Stimulated activated CD4-positive, alpha-beta T cell treated with anti-CD3 and anti-CD28 coated beads, Interleukin-15, amount 100 ng/mL, for 1 hour (primary cell): ENCODE measurements around the gene ZFC3H1.
"Not testable (repeated sequence)": the region's sequence is repeated elsewhere in the genome, so short reads cannot be mapped to it uniquely, and the experiment has no call there.

Experiments
- DNase-seq, 2 donors: peaks; one replicate each; pipeline ENCODE4 v3.0.0-alpha.2; 2020; ENCODE audit warnings: low read depth in 1 of 2, low spot score in 1 of 2

ZFC3H1 gene

DNA sequence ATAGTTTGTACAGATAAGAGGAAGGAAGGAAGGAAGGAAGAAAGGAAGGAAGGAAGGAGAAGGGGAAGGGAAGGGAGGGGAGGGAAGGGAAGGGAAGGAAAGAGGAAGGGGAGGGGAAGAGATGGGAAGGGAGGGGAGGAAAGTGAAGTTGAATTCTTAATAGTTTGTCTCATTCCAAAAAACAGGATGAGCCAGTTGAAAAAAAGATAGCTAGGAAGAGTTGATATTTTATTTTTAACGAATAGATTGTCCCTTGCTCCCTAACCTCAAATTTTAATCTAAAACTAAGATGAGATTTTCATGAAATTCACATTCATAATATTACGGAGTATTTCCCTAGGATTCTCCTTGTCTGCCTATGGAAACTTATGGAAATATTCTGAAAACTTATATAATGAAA lies 80.7 kb downstream of the ZFC3H1 start:
- no peak for DNase-seq

GRCh38 chr12:71581206-71581605 lies 82.4 kb downstream of the ZFC3H1 start:
- DNase-seq: no peak

DNA sequence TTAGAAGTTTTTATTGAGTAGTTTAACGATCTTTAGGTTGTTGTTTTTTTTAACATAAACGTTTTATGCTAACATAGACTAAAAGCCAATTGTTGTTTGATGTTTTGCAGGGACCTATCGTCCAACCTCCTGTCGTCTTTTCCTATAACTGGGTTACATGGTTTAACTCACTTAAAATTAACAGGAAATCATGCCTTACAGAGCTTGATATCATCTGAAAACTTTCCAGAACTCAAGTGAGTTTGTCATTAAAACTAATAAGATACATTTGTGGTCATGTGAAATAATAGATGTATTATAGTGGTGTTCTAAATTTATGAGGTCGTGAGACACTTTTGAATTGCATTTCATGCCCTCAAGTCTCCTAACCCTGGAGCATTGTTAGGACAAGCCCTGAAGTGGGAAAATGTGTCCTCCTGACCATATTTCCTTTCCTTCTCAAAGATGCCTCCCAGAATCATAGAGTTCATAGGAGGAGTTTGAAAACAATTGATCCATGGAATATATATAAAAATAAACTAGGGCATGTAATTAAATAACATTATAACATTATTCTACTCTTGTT lies 84.9 kb downstream of the ZFC3H1 start:
- no peak for DNase-seq

DNA sequence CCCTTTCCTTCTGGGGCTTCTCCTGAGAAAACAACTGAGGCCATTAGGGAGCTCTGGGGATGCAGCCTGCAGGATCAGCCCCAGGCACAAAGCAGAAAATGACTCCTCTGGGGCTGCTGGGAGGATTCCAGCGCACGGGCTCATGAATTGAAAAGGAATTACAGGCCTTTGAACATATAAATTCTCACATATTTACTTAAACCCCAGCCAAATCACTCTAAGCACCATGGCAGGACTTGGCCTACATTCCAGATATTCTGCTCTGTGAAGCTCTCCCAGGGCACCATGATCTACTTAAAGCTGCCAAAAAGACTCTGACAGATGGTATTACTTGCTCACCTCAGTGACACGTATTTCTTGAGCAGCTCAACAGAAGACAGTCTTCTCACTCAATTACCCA lies 87.2 kb downstream of the ZFC3H1 start:
- no peak for DNase-seq

DNA sequence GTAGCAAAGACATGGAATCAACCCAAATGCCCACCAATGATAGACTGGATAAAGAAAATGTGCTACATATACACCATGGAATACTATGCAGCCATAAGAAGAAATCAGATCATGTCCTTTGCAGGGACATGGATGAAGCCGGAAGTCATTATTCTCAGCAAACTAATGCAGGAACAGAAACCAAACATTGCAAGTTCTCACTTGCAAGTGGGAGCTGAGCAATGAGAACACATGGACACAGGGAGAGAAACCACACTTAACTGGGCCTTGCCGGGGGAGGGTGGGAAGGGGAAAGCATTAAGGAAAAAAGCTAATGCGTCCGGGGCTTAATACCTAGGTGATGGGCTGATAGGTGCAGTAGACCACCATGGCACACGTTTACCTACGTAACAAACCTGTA lies 93.8 kb downstream of the ZFC3H1 start:
- not testable (repeated sequence) for DNase-seq

- DNase-seq: no peak
These were observed 96.1 kb downstream of the ZFC3H1 start for GRCh38 chr12:71567537-71567936.

DNA sequence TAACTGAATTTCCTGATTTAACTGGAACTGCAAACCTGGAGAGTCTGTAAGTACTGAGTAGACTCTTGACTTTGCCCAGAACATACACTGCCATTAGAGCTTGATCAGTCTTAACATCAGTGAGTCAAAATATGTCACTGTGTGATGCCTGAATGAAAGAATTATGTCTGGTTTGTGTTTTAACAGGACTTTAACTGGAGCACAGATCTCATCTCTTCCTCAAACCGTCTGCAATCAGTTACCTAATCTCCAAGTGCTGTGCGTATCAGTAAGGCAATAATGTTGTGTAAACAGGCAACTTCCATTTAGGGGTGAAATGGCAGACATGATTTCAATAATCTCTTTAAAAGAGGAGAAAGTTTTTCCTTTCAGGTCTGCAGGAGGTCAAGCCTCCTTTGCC lies 97.0 kb downstream of the ZFC3H1 start:
- DNase-seq: no peak

GRCh38 chr12:71565535-71565934 lies 98.1 kb downstream of the ZFC3H1 start:
- DNase-seq: no peak

DNA sequence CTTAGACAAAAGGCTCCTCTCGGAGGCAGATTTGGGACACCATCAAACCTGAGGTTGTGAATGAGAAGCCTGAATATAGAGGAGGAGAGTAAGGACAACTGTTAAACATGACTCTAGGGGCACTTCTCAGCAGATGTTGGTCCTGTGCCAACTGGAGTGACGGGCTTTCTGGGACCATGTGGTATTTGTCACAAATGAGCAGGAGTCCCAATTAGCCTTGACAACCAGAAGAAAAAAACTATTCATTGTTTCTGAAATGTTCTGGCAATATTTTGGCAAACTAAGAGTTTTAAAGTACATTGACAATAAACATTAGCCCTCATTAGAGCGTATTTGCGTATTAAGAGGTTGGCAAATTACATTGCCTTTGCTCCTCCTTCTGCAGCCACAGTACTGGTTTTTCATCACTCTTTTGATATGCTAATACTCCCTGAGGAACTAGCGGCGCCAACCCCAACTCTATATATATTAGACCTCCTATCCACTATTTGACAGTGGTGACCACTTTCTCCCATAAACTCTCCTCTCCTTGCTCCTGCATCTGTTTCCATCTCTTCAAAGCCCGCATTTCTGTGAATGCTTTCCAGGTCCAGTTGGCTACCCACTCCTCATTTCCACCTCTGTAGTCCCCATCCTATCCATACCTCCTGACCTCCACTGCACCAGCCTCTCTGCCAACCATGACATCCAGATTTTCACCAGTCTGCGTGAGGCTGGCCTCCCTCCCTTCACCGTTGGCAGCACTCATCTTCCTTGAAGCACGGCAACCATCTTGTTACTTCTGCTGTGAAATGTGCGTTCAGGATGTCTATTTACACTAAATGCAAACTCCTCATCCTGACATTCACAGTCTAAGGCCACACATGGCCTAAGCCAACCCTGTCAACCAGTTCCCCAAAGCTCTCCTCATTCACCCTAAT lies 100.7 kb downstream of the ZFC3H1 start:
- DNase-seq: no peak
